SK-N-SH treated with all-trans-retinoic acid at 6 μM for 48 hours (cell line): ENCODE results near the gene FARS2.

Experiments used
- CREB5 ChIP-seq: fragments of 250-450 bp; sonication (Bioruptor Pico); IDR thresholded peaks from 2 replicates; pipeline ENCODE4 v1.5.1; 2020; ENCODE audit warnings: low read depth, mild to moderate bottlenecking, moderate library complexity
- OSR1 ChIP-seq: fragments of 250-450 bp; sonication (Bioruptor Pico); IDR thresholded peaks from 2 replicates; pipeline ENCODE4 v1.8.0; 2022; ENCODE audit warnings: moderate library complexity, mild to moderate bottlenecking, inconsistent platforms
- POU6F1 ChIP-seq: fragments of 250-450 bp; sonication (Bioruptor Pico); IDR thresholded peaks from 2 replicates; pipeline ENCODE4 v1.8.0; 2021; ENCODE audit warnings: low read depth, mild to moderate bottlenecking, moderate library complexity, borderline replicate concordance
- SNAI2 ChIP-seq: fragments of 250-450 bp; sonication (Bioruptor Pico); IDR thresholded peaks from 2 replicates; pipeline ENCODE4 v1.5.0; 2020; ENCODE audit warnings: mild to moderate bottlenecking, moderate library complexity
- ZFP30 ChIP-seq: fragments of 450-650 bp; formaldehyde crosslinking; IDR thresholded peaks from 2 replicates; pipeline ENCODE4 v1.5.0; 2022; ENCODE audit warnings: mild to moderate bottlenecking, moderate library complexity
- ZNF565 ChIP-seq: fragments of 450-650 bp; formaldehyde crosslinking; conservative IDR thresholded peaks from 2 replicates; pipeline ENCODE4 v1.5.0; 2020; ENCODE audit warnings: low read depth, mild to moderate bottlenecking, moderate library complexity
- ZNF70 ChIP-seq: fragments of 450-650 bp; formaldehyde crosslinking; IDR thresholded peaks from 2 replicates; pipeline ENCODE4 v1.5.0; 2020; ENCODE audit warnings: mild to moderate bottlenecking, moderate library complexity
- TF ChIP-seq, protein P1 (sequence below): fragments of 250-450 bp; sonication (Bioruptor Pico); IDR thresholded peaks from 2 replicates; pipeline ENCODE4 v1.8.0; 2020; ENCODE audit warnings: mild to moderate bottlenecking, moderate library complexity, borderline replicate concordance

- TF ChIP-seq, protein P1, sequence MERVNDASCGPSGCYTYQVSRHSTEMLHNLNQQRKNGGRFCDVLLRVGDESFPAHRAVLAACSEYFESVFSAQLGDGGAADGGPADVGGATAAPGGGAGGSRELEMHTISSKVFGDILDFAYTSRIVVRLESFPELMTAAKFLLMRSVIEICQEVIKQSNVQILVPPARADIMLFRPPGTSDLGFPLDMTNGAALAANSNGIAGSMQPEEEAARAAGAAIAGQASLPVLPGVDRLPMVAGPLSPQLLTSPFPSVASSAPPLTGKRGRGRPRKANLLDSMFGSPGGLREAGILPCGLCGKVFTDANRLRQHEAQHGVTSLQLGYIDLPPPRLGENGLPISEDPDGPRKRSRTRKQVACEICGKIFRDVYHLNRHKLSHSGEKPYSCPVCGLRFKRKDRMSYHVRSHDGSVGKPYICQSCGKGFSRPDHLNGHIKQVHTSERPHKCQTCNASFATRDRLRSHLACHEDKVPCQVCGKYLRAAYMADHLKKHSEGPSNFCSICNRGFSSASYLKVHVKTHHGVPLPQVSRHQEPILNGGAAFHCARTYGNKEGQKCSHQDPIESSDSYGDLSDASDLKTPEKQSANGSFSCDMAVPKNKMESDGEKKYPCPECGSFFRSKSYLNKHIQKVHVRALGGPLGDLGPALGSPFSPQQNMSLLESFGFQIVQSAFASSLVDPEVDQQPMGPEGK (CRISPR knock-in tag), result no peak
- no peak for TF ChIP-seq POU6F1 (CRISPR knock-in tag)
- TF ChIP-seq ZFP30 (CRISPR knock-in tag), result no peak
- TF ChIP-seq SNAI2 (CRISPR knock-in tag), result no peak
- no peak for TF ChIP-seq CREB5 (CRISPR knock-in tag)
- TF ChIP-seq ZNF70, result no peak
- no peak for TF ChIP-seq ZNF565 (CRISPR knock-in tag)
- TF ChIP-seq OSR1 (CRISPR knock-in tag), result no peak
Observed at GRCh38 chr6:5639193-5639592, 377.9 kb downstream of the FARS2 start.
